Muscle of back (tissue), 13 donors: ENCODE data around the gene RIOK3. TPM values are rescaled to one million over a fixed set of nuclear protein-coding genes. Genes with fewer than 3 reads are reported as not detected.
"Not testable (repeated sequence)": the region's sequence is repeated elsewhere in the genome, so short reads cannot be mapped to it uniquely, and the experiment has no call there.

Experiments used
- DNase-seq, 3 donors: peaks; one replicate each; pipeline versions ENCODE4 v3.0.0 to v3.0.0-alpha.2; 2013
- long read RNA-seq, 9 donors: transcript quantifications; one replicate each; lab custom pipeline, GENCODE V29; 2026
- polyA plus RNA-seq, 10 donors: library from polyadenylated mRNA; unstranded; fragments of 120-200 nt; gene quantifications; one replicate each; pipeline ENCODE4 v1.2.1, GENCODE V29; 2013; ENCODE audit not compliant: insufficient read length in 10 of 10

The RIOK3 gene, protein sequence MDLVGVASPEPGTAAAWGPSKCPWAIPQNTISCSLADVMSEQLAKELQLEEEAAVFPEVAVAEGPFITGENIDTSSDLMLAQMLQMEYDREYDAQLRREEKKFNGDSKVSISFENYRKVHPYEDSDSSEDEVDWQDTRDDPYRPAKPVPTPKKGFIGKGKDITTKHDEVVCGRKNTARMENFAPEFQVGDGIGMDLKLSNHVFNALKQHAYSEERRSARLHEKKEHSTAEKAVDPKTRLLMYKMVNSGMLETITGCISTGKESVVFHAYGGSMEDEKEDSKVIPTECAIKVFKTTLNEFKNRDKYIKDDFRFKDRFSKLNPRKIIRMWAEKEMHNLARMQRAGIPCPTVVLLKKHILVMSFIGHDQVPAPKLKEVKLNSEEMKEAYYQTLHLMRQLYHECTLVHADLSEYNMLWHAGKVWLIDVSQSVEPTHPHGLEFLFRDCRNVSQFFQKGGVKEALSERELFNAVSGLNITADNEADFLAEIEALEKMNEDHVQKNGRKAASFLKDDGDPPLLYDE
- 10 to 100 TPM; 57.2 to 95.2 (median 72.6) TPM for polyA plus RNA-seq
- long read RNA-seq, donor 1, full-length matches to known transcripts = 3 of 3 reads
- long read RNA-seq, donor 1, partial matches to known transcripts = 0 of 3 reads
- long read RNA-seq, donor 1, other reads (novel, unspliced or antisense) = 0 of 3 reads
- long read RNA-seq, donor 2, full-length matches to known transcripts = 9 of 18 reads
- long read RNA-seq, donor 2, partial matches to known transcripts = 9 of 18 reads
- long read RNA-seq, donor 2, other reads (novel, unspliced or antisense) = 0 of 18 reads
- long read RNA-seq, donor 3 = 0 reads
- long read RNA-seq, donor 4, full-length matches to known transcripts = 10 of 10 reads
- long read RNA-seq, donor 4, partial matches to known transcripts = 0 of 10 reads
- long read RNA-seq, donor 4, other reads (novel, unspliced or antisense) = 0 of 10 reads
- long read RNA-seq, donor 5, full-length matches to known transcripts = 4 of 25 reads
- long read RNA-seq, donor 5, partial matches to known transcripts = 21 of 25 reads
- long read RNA-seq, donor 5, other reads (novel, unspliced or antisense) = 0 of 25 reads
- long read RNA-seq, donor 6, full-length matches to known transcripts = 5 of 5 reads
- long read RNA-seq, donor 6, partial matches to known transcripts = 0 of 5 reads
- long read RNA-seq, donor 6, other reads (novel, unspliced or antisense) = 0 of 5 reads
- long read RNA-seq, donor 7, full-length matches to known transcripts = 5 of 5 reads
- long read RNA-seq, donor 7, partial matches to known transcripts = 0 of 5 reads
- long read RNA-seq, donor 7, other reads (novel, unspliced or antisense) = 0 of 5 reads
- long read RNA-seq, donor 8, full-length matches to known transcripts = 6 of 6 reads
- long read RNA-seq, donor 8, partial matches to known transcripts = 0 of 6 reads
- long read RNA-seq, donor 8, other reads (novel, unspliced or antisense) = 0 of 6 reads
- long read RNA-seq, donor 9, full-length matches to known transcripts = 8 of 8 reads
- long read RNA-seq, donor 9, partial matches to known transcripts = 0 of 8 reads
- long read RNA-seq, donor 9, other reads (novel, unspliced or antisense) = 0 of 8 reads

DNA sequence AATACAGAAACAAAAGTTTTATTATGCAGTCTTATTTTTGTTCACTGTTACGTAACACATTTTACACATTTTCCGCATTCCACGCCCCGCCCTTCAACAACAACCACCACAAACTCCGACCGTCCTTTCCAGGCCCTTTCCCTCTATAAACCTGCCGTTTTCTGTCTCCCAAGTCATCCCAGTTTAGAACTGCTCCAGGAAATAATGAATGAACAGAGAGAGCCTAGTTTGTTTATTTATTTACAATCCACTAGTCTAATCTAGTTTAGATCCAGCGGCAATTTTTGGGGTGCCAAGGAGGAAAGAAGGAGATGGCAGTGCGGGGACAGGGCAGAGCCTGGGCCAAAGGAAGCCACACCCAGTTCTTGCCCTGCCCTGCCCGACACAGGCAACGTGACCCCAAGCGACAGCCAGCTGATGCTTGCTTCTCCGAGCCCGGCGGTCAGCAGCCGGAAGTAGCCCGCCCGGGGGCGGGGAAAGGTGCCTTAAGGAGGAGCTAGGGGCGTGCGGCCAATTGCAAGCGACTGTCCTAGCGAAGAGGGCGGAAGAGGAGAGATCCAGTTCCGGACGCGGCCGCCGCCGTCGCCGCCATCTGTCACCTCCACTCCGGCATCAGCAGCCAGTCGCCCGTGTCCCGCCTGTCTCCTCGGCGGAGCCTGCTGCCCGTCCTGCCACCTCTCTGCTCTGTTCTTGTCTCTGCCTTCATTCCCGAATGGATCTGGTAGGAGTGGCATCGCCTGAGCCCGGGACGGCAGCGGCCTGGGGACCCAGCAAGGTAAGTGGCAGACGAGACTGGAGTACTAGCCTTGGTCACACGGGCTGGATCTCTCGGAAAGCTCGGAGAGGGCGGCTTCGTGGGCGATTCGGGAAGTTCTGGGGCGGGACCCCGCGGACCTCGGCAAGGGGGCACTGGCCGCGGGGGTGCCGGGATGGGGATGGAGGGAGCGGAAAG, at the start of gene RIOK3:
Gene RIOK3 (plus strand): TSS at position 560 of the 952 bp plus-strand sequence. CDS start 153 bp downstream, at position 713.
- DNase-seq = peak; percentile 96 to 99 (median 99)

DNA sequence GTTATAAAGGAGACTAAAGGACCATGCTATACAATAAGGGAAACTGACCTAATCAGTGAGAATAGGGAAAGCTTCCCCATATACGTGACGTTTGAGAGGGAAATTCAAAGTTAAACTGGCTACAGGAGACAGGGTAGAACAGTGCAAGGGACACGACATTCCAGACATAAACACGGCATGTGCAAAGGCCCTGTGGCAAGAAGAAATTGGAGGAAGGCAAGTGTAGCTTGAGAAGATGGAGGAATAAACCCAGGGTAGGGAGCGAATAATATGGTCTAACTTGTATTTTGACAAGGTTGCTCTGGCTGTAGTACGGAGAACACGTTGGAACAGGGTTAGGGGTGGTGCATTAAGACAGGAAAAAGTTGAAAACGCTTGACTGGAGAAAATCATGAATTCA, 49.8 kb upstream of the RIOK3 start:
- DNase-seq = no peak

DNA sequence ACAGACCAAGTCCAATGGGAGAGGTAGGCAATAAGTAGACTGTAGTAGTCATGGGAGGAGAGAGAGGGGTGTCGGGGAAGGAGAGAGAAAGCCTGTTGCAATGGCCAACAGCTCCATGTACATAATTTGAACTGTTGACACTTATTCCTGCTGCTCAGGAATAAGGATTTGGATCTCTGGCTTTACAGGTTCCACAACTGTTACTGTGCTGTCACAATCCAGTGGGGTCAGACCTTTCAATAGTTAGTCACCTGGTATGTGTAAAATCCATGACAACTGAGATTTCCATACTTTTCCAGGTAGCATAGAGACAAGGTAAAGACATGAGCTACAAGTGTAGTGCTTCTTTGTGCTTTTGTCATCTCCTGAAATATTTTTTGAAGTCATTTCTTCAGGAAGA, 47.5 kb upstream of the RIOK3 start:
- no peak for DNase-seq

DNA sequence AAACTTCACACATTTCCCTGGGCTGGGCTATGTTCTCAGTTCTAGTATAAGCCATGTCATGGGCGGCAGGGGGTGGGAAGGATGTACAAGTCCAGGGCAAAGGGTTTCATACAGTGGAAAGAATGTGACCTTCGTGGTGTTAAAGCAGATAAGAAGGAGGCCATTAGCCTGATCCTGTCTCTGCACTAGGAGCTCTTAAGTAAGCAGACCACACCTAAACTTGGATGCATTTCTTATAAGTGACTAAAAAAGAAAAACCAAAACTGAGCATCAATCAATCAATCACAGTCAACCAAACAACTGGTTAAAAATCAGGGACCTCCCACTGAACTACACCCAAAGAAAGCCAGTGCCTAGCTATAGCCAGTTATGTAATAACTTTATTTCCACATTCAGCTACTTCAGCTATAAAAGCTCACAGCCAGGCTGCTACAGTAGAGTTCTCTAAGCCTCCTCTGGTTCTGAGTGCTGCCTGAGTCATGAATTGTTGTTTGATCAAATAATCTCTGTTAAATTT, 46.8 kb upstream of the RIOK3 start:
- no peak for DNase-seq

DNA sequence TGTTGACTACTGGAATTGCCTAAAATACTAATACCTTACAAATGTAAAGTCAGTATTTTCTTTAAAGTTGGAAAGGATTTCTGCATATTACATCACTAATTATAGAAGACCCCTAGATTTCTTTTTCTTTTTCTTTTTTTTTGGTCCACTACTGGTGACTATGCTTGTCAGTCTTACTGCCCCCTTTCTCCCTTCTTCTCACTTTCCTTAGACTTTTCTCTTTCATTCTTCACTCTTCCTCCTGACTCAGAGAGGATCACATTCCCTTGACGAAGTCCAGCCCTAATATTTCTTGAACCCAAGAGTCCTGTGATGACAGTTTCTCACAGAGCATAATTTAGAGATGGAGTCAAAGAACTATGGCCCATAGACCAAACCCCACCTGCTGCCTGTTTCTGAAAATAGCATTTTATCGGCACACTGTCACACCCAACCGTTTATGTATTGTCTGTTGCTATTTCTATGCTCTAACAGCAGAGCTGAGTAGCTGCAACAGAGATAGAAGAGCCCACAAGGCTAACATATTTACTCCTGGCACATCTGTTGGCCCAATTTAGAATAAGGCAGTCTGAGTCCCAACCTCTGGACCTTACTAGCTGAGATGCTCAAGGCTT, 40.6 kb upstream of the RIOK3 start:
- no peak for DNase-seq

- no peak for DNase-seq
These were observed 37.6 kb upstream of the RIOK3 start for GRCh38 chr18:23415515-23415914.

- no peak for DNase-seq
These were observed 36.8 kb upstream of the RIOK3 start for GRCh38 chr18:23416298-23416697.

GRCh38 chr18:23421277-23421676, 31.8 kb upstream of the RIOK3 start:
- no peak for DNase-seq

DNA sequence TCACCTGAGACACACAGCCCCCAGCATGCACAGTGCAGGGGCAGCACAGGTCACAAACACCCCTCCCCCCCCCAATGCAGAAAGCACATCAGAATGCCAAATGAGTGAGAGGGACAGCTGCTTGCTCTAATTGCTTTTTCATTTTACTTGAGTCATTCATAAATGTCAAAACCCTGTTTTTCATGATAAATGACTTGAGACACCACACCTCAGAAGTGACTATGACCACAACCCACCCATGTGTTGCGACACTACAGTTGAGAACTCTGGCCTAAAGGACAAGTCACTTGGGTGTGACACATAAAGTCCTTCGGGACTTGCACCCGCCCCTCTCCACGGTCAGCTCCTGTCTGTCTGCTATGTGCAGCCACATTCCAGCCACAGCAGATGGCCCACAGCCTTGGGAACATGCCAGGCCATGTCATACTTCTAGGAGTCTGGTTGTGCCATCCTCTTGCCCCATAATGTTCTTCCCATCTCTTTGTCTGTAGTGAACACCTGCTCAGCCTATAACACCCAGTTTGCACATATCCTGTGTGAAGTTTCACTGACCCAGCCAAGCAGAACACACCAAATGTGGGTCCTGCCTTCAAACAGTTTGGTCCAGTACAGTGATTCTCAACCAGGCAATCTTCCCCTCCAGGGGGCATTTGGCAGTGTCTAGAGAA, 30.2 kb upstream of the RIOK3 start:
- peak; percentile 42 to 62 (median 59) for DNase-seq

DNA sequence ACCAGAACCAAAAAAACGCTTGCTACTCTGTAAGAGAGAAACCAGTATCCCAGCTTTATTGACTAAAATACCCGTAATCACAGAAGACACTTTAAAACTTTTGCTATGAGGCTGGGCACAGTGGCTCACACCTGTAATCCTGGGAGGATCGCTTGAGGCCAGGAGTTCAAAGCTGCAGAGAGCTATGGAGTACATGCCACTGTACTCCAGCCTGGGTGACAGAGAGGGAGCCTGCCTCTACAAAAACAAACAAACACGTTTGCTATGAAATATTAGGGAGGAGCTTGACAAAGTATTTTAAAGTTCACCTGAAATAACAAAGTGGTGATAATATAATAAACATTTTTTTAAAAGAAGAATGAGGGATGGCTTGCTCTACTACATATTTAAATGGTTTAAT, 28.5 kb upstream of the RIOK3 start:
- DNase-seq = no peak

- DNase-seq = no peak
These were observed 24.3 kb upstream of the RIOK3 start for GRCh38 chr18:23428821-23429220.

DNA sequence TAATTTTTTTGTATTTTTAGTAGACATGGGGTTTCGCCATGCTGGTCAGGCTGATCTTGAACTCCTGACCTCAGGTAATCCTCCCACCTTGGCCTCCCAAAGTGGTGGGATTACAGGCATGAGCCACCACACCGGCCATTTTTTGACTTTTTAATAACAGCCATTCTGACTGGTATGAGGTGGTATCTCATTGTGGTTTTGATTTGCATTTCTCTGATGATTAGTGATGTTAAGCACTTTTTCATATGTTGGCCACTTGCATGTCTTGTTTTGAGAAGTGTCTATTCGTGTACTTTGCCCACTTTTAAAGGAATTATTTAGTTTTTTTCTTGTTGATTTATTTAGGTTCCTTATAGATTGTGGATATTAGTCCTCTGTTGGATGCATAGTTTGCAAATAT, 23.5 kb upstream of the RIOK3 start:
- DNase-seq = not testable (repeated sequence)

DNA sequence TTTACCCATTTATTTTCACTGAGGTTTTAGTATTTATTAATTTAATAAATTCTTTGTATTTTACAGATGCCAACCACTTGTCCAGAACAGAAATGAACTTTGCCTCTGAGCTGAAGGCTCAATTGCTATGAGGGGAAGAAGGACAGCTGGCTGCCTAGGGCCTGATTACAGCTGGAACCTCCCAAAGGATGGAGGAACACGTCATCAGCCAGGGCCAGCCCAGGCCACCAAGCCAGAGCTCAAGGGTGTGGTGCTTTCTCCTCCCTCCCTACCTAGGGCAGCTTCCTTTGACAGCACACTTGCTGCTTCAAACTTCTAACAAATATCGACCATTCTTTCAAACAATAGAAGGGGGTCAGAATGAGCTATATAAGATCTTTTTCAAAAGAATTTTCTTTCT, 19.7 kb upstream of the RIOK3 start:
- no peak for DNase-seq

- peak; percentile 70 to 94 (median 87) for DNase-seq
These were observed 15.6 kb upstream of the RIOK3 start for GRCh38 chr18:23437357-23438045.

- no peak for DNase-seq
These were observed 15.1 kb upstream of the RIOK3 start for GRCh38 chr18:23438046-23438377.

DNA sequence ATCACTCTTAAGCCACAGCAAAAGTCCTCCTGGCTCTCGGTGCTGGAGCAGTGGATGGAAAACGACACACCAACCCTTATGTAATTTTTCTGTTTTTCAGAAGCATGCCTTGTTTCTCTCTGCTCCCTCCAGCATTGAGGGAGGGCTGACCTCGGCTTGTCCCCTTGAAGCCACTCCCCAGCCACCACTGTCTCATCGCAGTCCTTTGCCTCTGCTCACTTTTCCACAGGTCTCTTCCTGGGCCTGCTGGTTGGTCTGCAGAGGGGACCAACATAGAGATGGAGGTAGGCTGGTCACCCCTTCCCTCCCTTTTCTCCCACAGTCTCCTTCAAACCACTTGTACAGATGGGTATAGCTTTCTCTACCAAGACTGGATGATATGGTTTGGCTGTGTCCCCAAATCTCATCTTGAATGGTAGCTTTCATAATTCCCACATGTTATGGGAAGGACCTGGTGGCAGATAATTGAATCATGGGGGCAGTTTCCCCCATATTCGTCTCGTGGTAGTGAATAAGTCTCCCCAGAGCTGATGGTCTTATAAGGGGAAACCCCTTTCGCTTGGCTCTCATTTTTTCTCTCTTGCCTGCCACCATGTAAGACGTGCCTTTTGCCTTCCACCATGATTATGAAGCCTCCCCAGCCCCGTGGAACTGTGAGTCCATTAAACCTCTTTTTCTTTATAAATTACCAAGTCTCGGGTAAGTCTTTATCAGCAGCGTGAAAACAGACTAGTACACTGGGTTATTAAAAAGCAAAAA, 14.3 kb upstream of the RIOK3 start:
- DNase-seq = no peak

DNA sequence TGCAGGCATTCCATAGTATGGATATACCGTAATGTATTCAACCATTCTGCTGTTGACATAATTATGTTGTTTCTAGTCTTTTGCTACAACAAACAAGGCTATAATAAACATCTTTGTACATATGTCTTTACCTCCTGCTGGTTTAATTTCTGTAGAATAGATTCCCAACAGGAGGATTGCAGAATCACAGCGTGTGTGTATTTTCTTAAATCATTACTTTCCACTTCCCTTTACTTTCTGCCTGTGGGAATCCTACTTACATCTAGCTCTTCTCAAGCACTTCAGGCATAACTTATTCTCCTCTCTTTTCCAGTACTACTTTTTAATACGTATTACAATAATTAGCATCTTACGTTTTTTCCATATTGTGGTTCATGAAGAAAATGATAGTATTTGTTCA, 13.0 kb upstream of the RIOK3 start:
- DNase-seq = no peak
